Measurements from ENCODE around the gene NDUFV3.
"Not testable (repeated sequence)": the region's sequence is repeated elsewhere in the genome, so short reads cannot be mapped to it uniquely, and the experiment has no call there.

Gene NDUFV3

DNA sequence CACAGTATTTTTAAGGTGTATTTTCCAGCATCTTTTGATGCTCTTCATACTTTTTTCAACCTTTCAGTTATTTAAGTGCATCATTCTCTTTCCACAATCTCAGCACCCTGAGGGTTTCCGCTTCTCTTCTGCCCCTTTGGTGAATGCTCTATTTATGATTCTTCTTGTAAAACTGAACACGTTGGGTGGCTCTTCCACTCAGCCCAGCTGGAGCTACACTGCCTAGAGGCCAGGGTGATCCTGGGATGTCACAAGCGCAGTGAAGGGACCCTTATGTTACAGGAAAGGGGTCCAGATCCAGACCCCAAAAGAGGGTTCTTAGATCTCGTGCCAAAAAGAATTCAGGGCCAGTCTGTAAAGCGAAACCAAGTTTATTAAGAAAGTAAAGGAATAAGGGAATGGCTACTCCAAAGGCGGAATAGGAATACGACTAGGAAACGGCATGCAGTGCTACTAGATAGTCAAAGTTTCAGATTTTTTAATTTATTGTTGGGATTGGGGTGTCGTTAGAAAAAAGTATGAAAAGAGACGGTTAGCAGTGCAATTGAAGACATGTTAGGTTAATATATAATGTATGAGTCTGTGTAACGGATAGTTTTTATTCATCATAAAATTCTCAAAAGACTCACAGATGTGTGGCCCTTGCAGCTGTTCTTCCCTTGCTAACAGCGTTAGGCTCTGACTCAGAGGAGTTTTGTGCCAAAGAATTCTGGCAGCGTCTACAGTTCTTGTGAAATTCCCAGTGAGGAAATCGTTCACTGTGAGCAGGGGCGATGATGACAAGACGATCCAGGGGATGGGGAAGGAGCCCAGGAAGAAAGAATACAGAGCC, 46.7 kb downstream of the NDUFV3 start:
- no peak for DNase-seq (ENCODE audit: extremely low spot score)
- POLR2A ChIA-PET, result no interaction called here
- TF ChIP-seq, protein P1, sequence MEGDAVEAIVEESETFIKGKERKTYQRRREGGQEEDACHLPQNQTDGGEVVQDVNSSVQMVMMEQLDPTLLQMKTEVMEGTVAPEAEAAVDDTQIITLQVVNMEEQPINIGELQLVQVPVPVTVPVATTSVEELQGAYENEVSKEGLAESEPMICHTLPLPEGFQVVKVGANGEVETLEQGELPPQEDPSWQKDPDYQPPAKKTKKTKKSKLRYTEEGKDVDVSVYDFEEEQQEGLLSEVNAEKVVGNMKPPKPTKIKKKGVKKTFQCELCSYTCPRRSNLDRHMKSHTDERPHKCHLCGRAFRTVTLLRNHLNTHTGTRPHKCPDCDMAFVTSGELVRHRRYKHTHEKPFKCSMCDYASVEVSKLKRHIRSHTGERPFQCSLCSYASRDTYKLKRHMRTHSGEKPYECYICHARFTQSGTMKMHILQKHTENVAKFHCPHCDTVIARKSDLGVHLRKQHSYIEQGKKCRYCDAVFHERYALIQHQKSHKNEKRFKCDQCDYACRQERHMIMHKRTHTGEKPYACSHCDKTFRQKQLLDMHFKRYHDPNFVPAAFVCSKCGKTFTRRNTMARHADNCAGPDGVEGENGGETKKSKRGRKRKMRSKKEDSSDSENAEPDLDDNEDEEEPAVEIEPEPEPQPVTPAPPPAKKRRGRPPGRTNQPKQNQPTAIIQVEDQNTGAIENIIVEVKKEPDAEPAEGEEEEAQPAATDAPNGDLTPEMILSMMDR (IDR thresholded peaks at IDR 0.05; ENCODE audit: control extremely low read depth, extremely low read depth, low read depth, missing control alignments), result no peak
- CTCF ChIA-PET, result no interaction called here

- no peak for DNase-seq (ENCODE audit: extremely low spot score)
- ChIA-PET CTCF (no interaction called here), POLR2A (no interaction called here)
- TF ChIP-seq, protein P1 (IDR thresholded peaks at IDR 0.05; ENCODE audit: control extremely low read depth, extremely low read depth, low read depth, missing control alignments), result no peak
These were observed 48.6 kb downstream of the NDUFV3 start for GRCh38 chr21:42941696-42942085.

DNA sequence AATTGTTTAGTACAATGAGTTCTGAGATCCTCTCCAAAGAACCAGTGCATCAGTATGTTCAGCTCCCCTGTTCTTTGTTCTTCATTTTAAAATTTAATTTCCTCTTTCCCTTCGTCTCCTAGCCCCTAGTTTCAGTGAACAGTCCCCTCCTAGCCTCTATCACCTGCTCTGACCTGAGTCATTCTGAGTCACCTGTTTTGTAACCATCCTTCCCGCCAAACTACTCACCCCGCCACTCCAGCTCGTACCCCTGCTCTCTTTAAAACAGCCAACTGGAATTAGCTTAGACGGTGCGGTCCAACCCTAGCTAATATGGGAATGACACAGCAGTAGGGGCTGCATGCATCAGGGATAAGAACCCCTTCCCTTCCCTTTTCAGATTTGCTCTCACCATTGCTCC, 49.1 kb downstream of the NDUFV3 start:
- no peak for DNase-seq (ENCODE audit: extremely low spot score)
- POLR2A ChIA-PET, result no interaction called here
- CTCF ChIA-PET, result no interaction called here
- TF ChIP-seq, protein P1 (IDR thresholded peaks at IDR 0.05; ENCODE audit: control extremely low read depth, extremely low read depth, low read depth, missing control alignments), result no peak

- CTCF ChIA-PET; POLR2A ChIA-PET; DNase-seq (ENCODE audit: extremely low spot score): not testable (repeated sequence)
These were observed 56.1 kb downstream of the NDUFV3 start for GRCh38 chr21:42949094-42949755.

GRCh38 chr21:42951193-42951592, 58.1 kb downstream of the NDUFV3 start:
- POLR2A ChIA-PET; CTCF ChIA-PET; DNase-seq (ENCODE audit: extremely low spot score): not testable (repeated sequence)

- ChIA-PET POLR2A (no interaction called here), CTCF (interaction anchor here (1.3 kb wide), 1 partner anchor 27 kb away, joined by 3 read pairs; no protein-coding TSS in a partner anchor)
- TF ChIP-seq, protein P1 (IDR thresholded peaks at IDR 0.05; ENCODE audit: control extremely low read depth, extremely low read depth, low read depth, missing control alignments), result no peak
- no peak for DNase-seq (ENCODE audit: extremely low spot score)
These were observed 63.9 kb downstream of the NDUFV3 start for GRCh38 chr21:42956824-42957630.

GRCh38 chr21:42958122-42958521, 65.0 kb downstream of the NDUFV3 start:
- CTCF ChIA-PET; DNase-seq (ENCODE audit: extremely low spot score); POLR2A ChIA-PET: not testable (repeated sequence)

GRCh38 chr21:42959728-42960127, 66.6 kb downstream of the NDUFV3 start:
- DNase-seq (ENCODE audit: extremely low spot score), result no peak
- TF ChIP-seq, protein P1 (IDR thresholded peaks at IDR 0.05; ENCODE audit: control extremely low read depth, extremely low read depth, low read depth, missing control alignments), result no peak
- CTCF ChIA-PET, result no interaction called here
- POLR2A ChIA-PET, result no interaction called here
